ENCODE measurements around the gene IFT74.

- TF ChIP-seq, protein P1, sequence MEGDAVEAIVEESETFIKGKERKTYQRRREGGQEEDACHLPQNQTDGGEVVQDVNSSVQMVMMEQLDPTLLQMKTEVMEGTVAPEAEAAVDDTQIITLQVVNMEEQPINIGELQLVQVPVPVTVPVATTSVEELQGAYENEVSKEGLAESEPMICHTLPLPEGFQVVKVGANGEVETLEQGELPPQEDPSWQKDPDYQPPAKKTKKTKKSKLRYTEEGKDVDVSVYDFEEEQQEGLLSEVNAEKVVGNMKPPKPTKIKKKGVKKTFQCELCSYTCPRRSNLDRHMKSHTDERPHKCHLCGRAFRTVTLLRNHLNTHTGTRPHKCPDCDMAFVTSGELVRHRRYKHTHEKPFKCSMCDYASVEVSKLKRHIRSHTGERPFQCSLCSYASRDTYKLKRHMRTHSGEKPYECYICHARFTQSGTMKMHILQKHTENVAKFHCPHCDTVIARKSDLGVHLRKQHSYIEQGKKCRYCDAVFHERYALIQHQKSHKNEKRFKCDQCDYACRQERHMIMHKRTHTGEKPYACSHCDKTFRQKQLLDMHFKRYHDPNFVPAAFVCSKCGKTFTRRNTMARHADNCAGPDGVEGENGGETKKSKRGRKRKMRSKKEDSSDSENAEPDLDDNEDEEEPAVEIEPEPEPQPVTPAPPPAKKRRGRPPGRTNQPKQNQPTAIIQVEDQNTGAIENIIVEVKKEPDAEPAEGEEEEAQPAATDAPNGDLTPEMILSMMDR (IDR thresholded peaks at IDR 0.05) = no peak
- TF ChIP-seq POLR2AphosphoS5 (IDR thresholded peaks at IDR 0.05; ENCODE audit: insufficient read depth in 1 of 2, low read depth in 1 of 2) (no peak), POLR2A (IDR thresholded peaks at IDR 0.05) (no peak)
Measured at GRCh38 chr9:26935847-26936246, 20.4 kb upstream of the IFT74 start.

Measured in vagina (tissue), 2 donors.